DND-41 (cell line): Measurements from ENCODE around the gene PYGM.

Experiments
- ATAC-seq: fragments of 200-7000 bp; cut with Tn5 transposase; 3 replicates; pipeline ENCODE4 v1.9.1; 2021; ENCODE audit warnings: low read depth; ENCODE audit not compliant: insufficient read depth
- DNase-seq: peaks from one replicate; pipeline ENCODE4 v3.0.0-alpha.2; 2020
- H2AFZ ChIP-seq: 2 replicates; pipeline ENCODE4 v1.6.0; 2012; ENCODE audit warnings: low read depth, low read length
- H3K27ac ChIP-seq: 2 replicates; pipeline ENCODE4 v1.5.1; 2012; ENCODE audit warnings: low read length, inconsistent platforms
- H3K27me3 ChIP-seq: fragments of 200-600 bp; sonication (generic); 2 replicates; pipeline ENCODE4 v1.6.0; 2012; ENCODE audit warnings: low read length, mild to moderate bottlenecking, inconsistent platforms; ENCODE audit not compliant: insufficient read depth, poor library complexity
- H3K36me3 ChIP-seq: 2 replicates; pipeline ENCODE4 v1.5.1; 2012; ENCODE audit warnings: low read length, inconsistent platforms; ENCODE audit not compliant: insufficient read depth
- H3K4me1 ChIP-seq: 2 replicates; pipeline ENCODE4 v1.5.1; 2012; ENCODE audit warnings: mild to moderate bottlenecking, low read length; ENCODE audit not compliant: insufficient read depth
- H3K4me2 ChIP-seq: 2 replicates; pipeline ENCODE4 v1.6.0; 2012; ENCODE audit warnings: mild to moderate bottlenecking, moderate library complexity, low read length, inconsistent platforms; ENCODE audit not compliant: insufficient read depth
- H3K4me3 ChIP-seq, 2 experiments: fragments of 200-600 bp in 1 of 2; shearing (Covaris generic) in 1 of 2; 2 replicates each; pipeline ENCODE4 v1.5.1; 2012 to 2016; ENCODE audit warnings: inconsistent platforms in 2 of 2, low read length in 2 of 2, mild to moderate bottlenecking in 2 of 2, low read depth in 1 of 2, moderate library complexity in 1 of 2
- H3K79me2 ChIP-seq: 2 replicates; pipeline ENCODE4 v1.6.0; 2012; ENCODE audit warnings: low read length, inconsistent platforms; ENCODE audit not compliant: insufficient read depth
- H3K9ac ChIP-seq: 2 replicates; pipeline ENCODE4 v1.6.0; 2012; ENCODE audit warnings: low read depth, mild to moderate bottlenecking, inconsistent platforms, low read length, moderate library complexity
- H3K9me3 ChIP-seq: 2 replicates; pipeline ENCODE4 v1.5.1; 2012; ENCODE audit warnings: low read length, moderate library complexity, mild to moderate bottlenecking, inconsistent platforms; ENCODE audit not compliant: insufficient read depth, severe bottlenecking
- H4K20me1 ChIP-seq: 2 replicates; pipeline ENCODE4 v1.6.0; 2012; ENCODE audit warnings: low read length; ENCODE audit not compliant: insufficient read depth
- EZH2 ChIP-seq: IDR thresholded peaks from 3 replicates; pipeline ENCODE4 v1.6.1; 2012; ENCODE audit warnings: borderline replicate concordance, low read depth, mild to moderate bottlenecking, moderate library complexity, low read length, inconsistent platforms; ENCODE audit not compliant: severe bottlenecking
- TF ChIP-seq, protein P1 (sequence below): IDR thresholded peaks from 2 replicates; pipeline ENCODE4 v1.5.1; 2012; ENCODE audit warnings: borderline replicate concordance, low read length, moderate library complexity, mild to moderate bottlenecking; ENCODE audit not compliant: poor library complexity, severe bottlenecking; ENCODE audit errors: extremely low read depth

PYGM gene

GRCh38 chr11:64778223-64778472 lies 18.4 kb upstream of the PYGM start:
- Histone ChIP-seq H3K4me1 (peaks cover 51% of the 10 kb centered on the region), H4K20me1 (peaks cover 44% of the 10 kb centered on the region), H3K36me3 (peaks cover 44% of the 10 kb centered on the region), H3K4me2 (peak overlapping the region; percentile 38), H3K9ac (peak overlapping the region; percentile 97), H3K9me3 (no peaks in the 10 kb centered on the region), H2AFZ (no peak overlapping the region), H3K79me2 (peaks cover 56% of the 10 kb centered on the region), H3K27me3 (no peaks in the 10 kb centered on the region), H3K4me3 (peak overlapping the region; percentile 60 to 82; a peak in 3 of 4 replicates), H3K27ac (peak overlapping the region; percentile 91)
- no peak for DNase-seq
- ATAC-seq = no peak
- no peak for TF ChIP-seq EZH2
- TF ChIP-seq, protein P1, sequence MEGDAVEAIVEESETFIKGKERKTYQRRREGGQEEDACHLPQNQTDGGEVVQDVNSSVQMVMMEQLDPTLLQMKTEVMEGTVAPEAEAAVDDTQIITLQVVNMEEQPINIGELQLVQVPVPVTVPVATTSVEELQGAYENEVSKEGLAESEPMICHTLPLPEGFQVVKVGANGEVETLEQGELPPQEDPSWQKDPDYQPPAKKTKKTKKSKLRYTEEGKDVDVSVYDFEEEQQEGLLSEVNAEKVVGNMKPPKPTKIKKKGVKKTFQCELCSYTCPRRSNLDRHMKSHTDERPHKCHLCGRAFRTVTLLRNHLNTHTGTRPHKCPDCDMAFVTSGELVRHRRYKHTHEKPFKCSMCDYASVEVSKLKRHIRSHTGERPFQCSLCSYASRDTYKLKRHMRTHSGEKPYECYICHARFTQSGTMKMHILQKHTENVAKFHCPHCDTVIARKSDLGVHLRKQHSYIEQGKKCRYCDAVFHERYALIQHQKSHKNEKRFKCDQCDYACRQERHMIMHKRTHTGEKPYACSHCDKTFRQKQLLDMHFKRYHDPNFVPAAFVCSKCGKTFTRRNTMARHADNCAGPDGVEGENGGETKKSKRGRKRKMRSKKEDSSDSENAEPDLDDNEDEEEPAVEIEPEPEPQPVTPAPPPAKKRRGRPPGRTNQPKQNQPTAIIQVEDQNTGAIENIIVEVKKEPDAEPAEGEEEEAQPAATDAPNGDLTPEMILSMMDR = no peak

GRCh38 chr11:64777449-64778222 lies 17.9 kb upstream of the PYGM start:
- Histone ChIP-seq H4K20me1 (peaks cover 49% of the 10 kb centered on the region), H3K9me3 (no peaks in the 10 kb centered on the region), H3K4me3 (peak overlapping the region; percentile 82), H2AFZ (no peak overlapping the region), H3K79me2 (peaks cover 61% of the 10 kb centered on the region), H3K9ac (peak overlapping the region; percentile 97), H3K27ac (peak overlapping the region; percentile 91), H3K4me2 (peak overlapping the region; percentile 83), H3K27me3 (no peaks in the 10 kb centered on the region), H3K4me1 (peaks cover 52% of the 10 kb centered on the region), H3K36me3 (peaks cover 49% of the 10 kb centered on the region)
- ATAC-seq (no peak), DNase-seq (peak; percentile 77)
- no peak for TF ChIP-seq EZH2
- TF ChIP-seq, protein P1 = no peak

GRCh38 chr11:64776875-64777274 lies 17.1 kb upstream of the PYGM start:
- Histone ChIP-seq H3K4me1 (peaks cover 52% of the 10 kb centered on the region), H3K4me2 (peak overlapping the region; percentile 83), H2AFZ (no peak overlapping the region), H3K36me3 (peaks cover 57% of the 10 kb centered on the region), H3K9me3 (no peaks in the 10 kb centered on the region), H3K4me3 (peak overlapping the region; percentile 82), H3K9ac (peak overlapping the region; percentile 97), H3K79me2 (peaks cover 69% of the 10 kb centered on the region), H4K20me1 (peaks cover 57% of the 10 kb centered on the region), H3K27ac (peak overlapping the region; percentile 65; the same call in 1 of the 2 replicates), H3K27me3 (no peaks in the 10 kb centered on the region)
- ATAC-seq (no peak), DNase-seq (no peak)
- TF ChIP-seq, protein P1 = no peak
- no peak for TF ChIP-seq EZH2
